Mucosa of stomach (tissue), 1 donor: ENCODE data around the gene EIF3F.

ENCODE experiments used
- H3K27me3 ChIP-seq: one replicate; pipeline ENCODE4 v1.7.0; 2013; ENCODE audit warnings: mild to moderate bottlenecking, low read length; ENCODE audit not compliant: control insufficient read depth, insufficient read depth
- H3K36me3 ChIP-seq: one replicate; pipeline ENCODE4 v1.7.0; 2013; ENCODE audit warnings: low read length; ENCODE audit not compliant: control insufficient read depth, insufficient read depth
- H3K4me1 ChIP-seq: one replicate; pipeline ENCODE4 v1.7.0; 2013; ENCODE audit warnings: mild to moderate bottlenecking, low read length; ENCODE audit not compliant: control insufficient read depth, insufficient read depth
- H3K4me3 ChIP-seq: one replicate; pipeline ENCODE4 v1.7.0; 2013; ENCODE audit warnings: low read length
- H3K9ac ChIP-seq: one replicate; pipeline ENCODE4 v1.7.0; 2013; ENCODE audit warnings: mild to moderate bottlenecking, low read length, moderate library complexity
- H3K9me3 ChIP-seq: one replicate; pipeline ENCODE4 v1.7.0; 2013; ENCODE audit warnings: mild to moderate bottlenecking, low read length, moderate library complexity; ENCODE audit not compliant: control insufficient read depth
- donor health status: Pancreatic carcinoma.

The EIF3F gene

GRCh38 chr11:8000390-8000789, 13.3 kb downstream of the EIF3F start:
- H3K27me3 ChIP-seq: peaks cover 2% of the 10 kb centered on the region
- no peak overlapping the region for H3K4me3 ChIP-seq
- H3K9ac ChIP-seq: no peak overlapping the region
- H3K9me3 ChIP-seq: no peaks in the 10 kb centered on the region
- H3K4me1 ChIP-seq: no peaks in the 10 kb centered on the region
- H3K36me3 ChIP-seq: peaks cover 7% of the 10 kb centered on the region

GRCh38 chr11:8002676-8003075, 15.5 kb downstream of the EIF3F start:
- Histone ChIP-seq H3K4me3 (no peak overlapping the region), H3K9me3 (no peaks in the 10 kb centered on the region), H3K36me3 (no peaks in the 10 kb centered on the region), H3K4me1 (no peaks in the 10 kb centered on the region), H3K27me3 (peaks cover 3% of the 10 kb centered on the region), H3K9ac (no peak overlapping the region)

- no peaks in the 10 kb centered on the region for H3K4me1 ChIP-seq
- H3K9ac ChIP-seq: no peak overlapping the region
- H3K36me3 ChIP-seq: no peaks in the 10 kb centered on the region
- peaks cover 5% of the 10 kb centered on the region for H3K27me3 ChIP-seq
- no peak overlapping the region for H3K4me3 ChIP-seq
- H3K9me3 ChIP-seq: no peaks in the 10 kb centered on the region
Observed at GRCh38 chr11:8003187-8003586, 16.1 kb downstream of the EIF3F start.

GRCh38 chr11:8004008-8004407, 16.9 kb downstream of the EIF3F start:
- H3K36me3 ChIP-seq: no peaks in the 10 kb centered on the region
- H3K9me3 ChIP-seq: no peaks in the 10 kb centered on the region
- peak overlapping the region; percentile 28 for H3K9ac ChIP-seq
- peaks cover 8% of the 10 kb centered on the region for H3K27me3 ChIP-seq
- H3K4me1 ChIP-seq: no peaks in the 10 kb centered on the region
- no peak overlapping the region for H3K4me3 ChIP-seq

GRCh38 chr11:8005556-8005955, 18.4 kb downstream of the EIF3F start:
- Histone ChIP-seq H3K9ac (no peak overlapping the region), H3K9me3 (no peaks in the 10 kb centered on the region), H3K4me3 (no peak overlapping the region), H3K27me3 (peaks cover 8% of the 10 kb centered on the region), H3K4me1 (no peaks in the 10 kb centered on the region), H3K36me3 (no peaks in the 10 kb centered on the region)

GRCh38 chr11:8006349-8006977, 19.3 kb downstream of the EIF3F start:
- H3K9me3 ChIP-seq: no peaks in the 10 kb centered on the region
- peaks cover 8% of the 10 kb centered on the region for H3K27me3 ChIP-seq
- H3K4me1 ChIP-seq: no peaks in the 10 kb centered on the region
- no peaks in the 10 kb centered on the region for H3K36me3 ChIP-seq
- no peak overlapping the region for H3K9ac ChIP-seq
- H3K4me3 ChIP-seq: no peak overlapping the region

- Histone ChIP-seq H3K36me3 (no peaks in the 10 kb centered on the region), H3K9me3 (no peaks in the 10 kb centered on the region), H3K4me3 (no peak overlapping the region), H3K4me1 (no peaks in the 10 kb centered on the region), H3K9ac (no peak overlapping the region), H3K27me3 (peaks cover 12% of the 10 kb centered on the region)
Observed at GRCh38 chr11:8008212-8008611, 21.1 kb downstream of the EIF3F start.

GRCh38 chr11:8009856-8010255, 22.7 kb downstream of the EIF3F start:
- peaks cover 12% of the 10 kb centered on the region for H3K27me3 ChIP-seq
- no peak overlapping the region for H3K4me3 ChIP-seq
- H3K9ac ChIP-seq: no peak overlapping the region
- no peaks in the 10 kb centered on the region for H3K9me3 ChIP-seq
- no peaks in the 10 kb centered on the region for H3K36me3 ChIP-seq
- H3K4me1 ChIP-seq: no peaks in the 10 kb centered on the region

GRCh38 chr11:8011371-8011770, 24.2 kb downstream of the EIF3F start:
- Histone ChIP-seq H3K4me1 (no peaks in the 10 kb centered on the region), H3K27me3 (peaks cover 12% of the 10 kb centered on the region)

GRCh38 chr11:8011981-8012444, 24.9 kb downstream of the EIF3F start:
- H3K27me3 ChIP-seq: peaks cover 18% of the 10 kb centered on the region
- no peak overlapping the region for H3K9ac ChIP-seq
- H3K9me3 ChIP-seq: no peaks in the 10 kb centered on the region
- H3K36me3 ChIP-seq: no peaks in the 10 kb centered on the region
- no peak overlapping the region for H3K4me3 ChIP-seq
- H3K4me1 ChIP-seq: no peaks in the 10 kb centered on the region

More at GRCh38 chr11:8011371-8011770, 24.2 kb downstream of the EIF3F start:
- Histone ChIP-seq H3K36me3 (no peaks in the 10 kb centered on the region), H3K9me3 (no peaks in the 10 kb centered on the region), H3K4me3 (no peak overlapping the region), H3K9ac (no peak overlapping the region)

GRCh38 chr11:8013833-8014232, 26.7 kb downstream of the EIF3F start:
- H3K9ac ChIP-seq: no peak overlapping the region
- no peaks in the 10 kb centered on the region for H3K9me3 ChIP-seq
- no peak overlapping the region for H3K4me3 ChIP-seq

GRCh38 chr11:8015753-8016239, 28.7 kb downstream of the EIF3F start:
- no peaks in the 10 kb centered on the region for H3K36me3 ChIP-seq
- no peaks in the 10 kb centered on the region for H3K4me1 ChIP-seq
- H3K9me3 ChIP-seq: no peaks in the 10 kb centered on the region
- H3K9ac ChIP-seq: no peak overlapping the region
- H3K4me3 ChIP-seq: no peak overlapping the region
- H3K27me3 ChIP-seq: peaks cover 46% of the 10 kb centered on the region

More at GRCh38 chr11:8013833-8014232, 26.7 kb downstream of the EIF3F start:
- Histone ChIP-seq H3K36me3 (no peaks in the 10 kb centered on the region), H3K27me3 (peaks cover 31% of the 10 kb centered on the region), H3K4me1 (no peaks in the 10 kb centered on the region)
